H1 (cell line): ENCODE data around the gene MAPKAP1.

Experiments
- CBX8 ChIP-seq: fragments of 300-800, 300-1000 bp; sonication (generic); IDR thresholded peaks from 2 replicates; pipeline ENCODE4 v1.7.1; 2016; ENCODE audit warnings: low read depth, low read length, borderline replicate concordance
- CEBPB ChIP-seq: IDR thresholded peaks from 2 replicates; pipeline ENCODE4 v1.6.1; 2012; ENCODE audit warnings: low read depth, low read length
- EP300 ChIP-seq, 2 experiments: IDR thresholded peaks; 1 replicate in 1 of 2; 2 replicates in 1 of 2; pipeline ENCODE4 v1.6.1; 2011 to 2012; ENCODE audit warnings: low read depth in 2 of 2, low read length in 2 of 2, mild to moderate bottlenecking in 2 of 2, borderline replicate concordance in 1 of 2, inconsistent platforms in 1 of 2, moderate library complexity in 1 of 2

GRCh38 chr9:125690679-125691078 lies 16.3 kb downstream of the MAPKAP1 start:
- no peak for TF ChIP-seq CBX8
- TF ChIP-seq EP300 (IDR thresholded peaks at IDR 0.05; ENCODE audit: borderline replicate concordance in 1 of 2, low read depth in 2 of 2, low read length in 2 of 2) = no peak
- TF ChIP-seq CEBPB = no peak
